Measurements from ENCODE around the gene B3GNT9.

Gene B3GNT9

DNA sequence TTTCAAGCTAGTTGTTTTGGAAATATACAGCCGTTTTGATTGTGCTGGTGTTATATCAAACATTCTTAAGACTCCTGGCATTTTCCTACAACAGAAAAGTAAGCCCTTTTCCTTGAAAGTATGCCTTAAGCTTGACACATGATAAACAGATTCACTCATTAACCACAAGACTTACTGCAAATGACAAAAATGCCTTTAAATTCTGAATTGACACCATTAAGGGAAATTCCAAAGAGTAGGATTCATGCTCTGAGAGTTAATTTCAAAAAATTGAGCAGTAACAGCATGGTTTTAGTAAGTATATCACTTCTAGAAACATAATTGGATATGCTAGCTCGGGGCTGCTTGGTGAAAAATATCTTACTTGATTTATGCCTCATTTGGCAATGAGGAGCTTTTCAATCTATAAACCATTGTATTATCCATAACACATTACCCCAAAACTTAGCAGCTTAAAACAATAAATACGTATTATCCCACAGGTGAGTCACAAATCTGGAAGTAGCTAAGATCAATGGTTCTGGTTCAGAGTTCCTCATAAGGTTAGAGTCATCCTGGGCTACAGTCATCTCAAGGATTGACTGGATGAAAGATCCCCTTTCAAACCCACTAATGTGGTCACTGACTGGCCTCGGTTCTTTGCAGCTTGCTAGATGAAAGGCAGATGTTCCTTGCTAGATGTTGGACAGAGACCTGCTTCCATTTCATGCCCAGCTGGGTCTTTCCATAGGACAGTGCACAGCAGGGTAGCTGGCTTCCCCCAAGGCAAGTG lies 49.3 kb downstream of the B3GNT9 start:
- Histone ChIP-seq H3K9me3 (replicated peaks; ENCODE audit: low read length) (no peaks in the 10 kb centered on the region), H3K27me3 (ENCODE audit: control insufficient read depth, insufficient read depth, low read length) (no peaks in the 10 kb centered on the region), H3K4me2 (ENCODE audit: low read length) (no peak overlapping the region), H3K36me3 (ENCODE audit: insufficient read depth, low read length) (peaks cover 12% of the 10 kb centered on the region), H3K4me3 (ENCODE audit: low read length) (no peak overlapping the region), H3K9ac (ENCODE audit: low read depth, low read length) (no peak overlapping the region), H3K4me1 (ENCODE audit: control insufficient read depth, insufficient read depth, low read length) (no peaks in the 10 kb centered on the region)

DNA sequence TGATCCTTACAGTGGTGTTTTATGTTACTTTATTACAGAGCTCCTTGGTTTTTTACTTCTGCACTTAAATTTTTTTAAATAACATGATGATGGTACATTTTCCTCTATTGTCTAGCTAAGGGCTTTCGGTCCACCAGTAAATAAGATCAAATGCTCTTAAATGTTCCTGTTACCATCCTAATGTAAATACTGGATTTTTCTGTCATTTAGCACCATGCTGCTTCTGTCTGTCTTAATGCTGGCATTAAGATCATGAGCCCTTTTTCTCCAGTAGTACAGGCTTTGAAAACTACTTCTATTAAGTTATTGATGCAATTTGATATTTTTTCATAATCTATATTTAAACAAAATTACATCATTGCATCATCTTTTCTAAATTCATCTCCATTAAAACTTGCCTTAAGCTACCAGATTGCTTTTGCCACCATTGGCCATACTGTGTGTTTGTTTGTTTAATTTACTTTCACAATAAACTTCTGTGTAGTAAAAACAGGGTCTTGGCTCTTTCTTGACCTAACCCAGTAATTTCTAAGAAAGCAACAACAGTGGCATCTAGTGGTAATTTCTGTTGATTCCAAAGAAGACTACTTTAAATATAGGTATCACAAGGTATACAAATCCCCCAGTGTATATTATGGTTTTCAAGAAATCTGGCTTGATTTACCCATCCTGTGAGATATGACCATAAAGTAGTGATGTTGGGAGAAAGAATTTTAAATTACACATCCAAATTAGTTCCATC lies 50.1 kb downstream of the B3GNT9 start:
- no peak overlapping the region for H3K4me2 ChIP-seq (ENCODE audit: low read length)
- H3K27me3 ChIP-seq (ENCODE audit: control insufficient read depth, insufficient read depth, low read length), result no peaks in the 10 kb centered on the region
- peaks cover 12% of the 10 kb centered on the region for H3K36me3 ChIP-seq (ENCODE audit: insufficient read depth, low read length)
- no peak overlapping the region for H3K4me3 ChIP-seq (ENCODE audit: low read length)
- no peaks in the 10 kb centered on the region for H3K9me3 ChIP-seq (replicated peaks; ENCODE audit: low read length)
- no peak overlapping the region for H3K9ac ChIP-seq (ENCODE audit: low read depth, low read length)
- H3K4me1 ChIP-seq (ENCODE audit: control insufficient read depth, insufficient read depth, low read length), result no peaks in the 10 kb centered on the region

DNA sequence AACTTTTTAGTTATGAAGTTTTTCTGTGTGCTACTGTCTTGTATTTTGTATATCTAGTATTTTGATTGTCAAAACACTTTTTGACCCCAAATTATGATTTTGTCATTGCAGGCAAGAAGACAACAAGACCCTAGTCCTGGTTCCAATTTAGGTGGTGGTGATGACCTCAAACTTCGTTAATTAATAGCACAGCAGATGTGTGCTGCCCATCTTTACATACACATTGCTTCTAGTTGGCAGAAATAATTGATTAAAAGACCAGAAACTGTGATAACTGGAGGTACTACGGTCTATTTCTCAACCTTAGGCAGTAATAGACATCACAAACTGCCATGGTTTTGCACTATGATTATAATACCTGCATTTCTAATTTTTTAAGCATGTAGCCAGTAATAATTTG lies 52.2 kb downstream of the B3GNT9 start:
- H3K4me2 ChIP-seq (ENCODE audit: low read length), result no peak overlapping the region
- H3K4me3 ChIP-seq (ENCODE audit: low read length), result no peak overlapping the region
- no peak overlapping the region for H3K9ac ChIP-seq (ENCODE audit: low read depth, low read length)
- no peaks in the 10 kb centered on the region for H3K9me3 ChIP-seq (replicated peaks; ENCODE audit: low read length)
- H3K36me3 ChIP-seq (ENCODE audit: insufficient read depth, low read length), result peaks cover 22% of the 10 kb centered on the region
- no peaks in the 10 kb centered on the region for H3K4me1 ChIP-seq (ENCODE audit: control insufficient read depth, insufficient read depth, low read length)
- no peaks in the 10 kb centered on the region for H3K27me3 ChIP-seq (ENCODE audit: control insufficient read depth, insufficient read depth, low read length)
